ENCODE results near the gene HAAO. TPM values are rescaled to one million over a fixed set of nuclear protein-coding genes. Genes with fewer than 3 reads are reported as not detected.
"Not testable (repeated sequence)": the region's sequence is repeated elsewhere in the genome, so short reads cannot be mapped to it uniquely, and the experiment has no call there.

HAAO gene
- 188 TPM for total RNA-seq

- ATAC-seq (peak; percentile 56), DNase-seq (ENCODE audit: low spot score) (peak; percentile 95)
Observed at GRCh38 chr2:42792583-42793333, at the start of gene HAAO. TSS of gene HAAO (minus strand) at chr2:42792583. CDS start at chr2:42792536, 47 bp downstream.

GRCh38 chr2:42841344-42841743 is 49.0 kb upstream of the HAAO start:
- DNase-seq (ENCODE audit: low spot score) (no peak), ATAC-seq (no peak)

- ATAC-seq (no peak), DNase-seq (ENCODE audit: low spot score) (no peak)
Observed at GRCh38 chr2:42840760-42841159, 48.4 kb upstream of the HAAO start.

GRCh38 chr2:42839809-42840501 is 47.6 kb upstream of the HAAO start:
- DNase-seq (ENCODE audit: low spot score) (no peak), ATAC-seq (no peak)

- ATAC-seq (no peak), DNase-seq (ENCODE audit: low spot score) (no peak)
Observed at GRCh38 chr2:42838133-42838532, 45.8 kb upstream of the HAAO start.

GRCh38 chr2:42835577-42836371 is 43.4 kb upstream of the HAAO start:
- DNase-seq (ENCODE audit: low spot score) (peak; percentile 31), ATAC-seq (no peak)

- no peak for ATAC-seq
- peak; percentile 26 for DNase-seq (ENCODE audit: low spot score)
Observed at GRCh38 chr2:42834161-42834560, 41.8 kb upstream of the HAAO start.

GRCh38 chr2:42832289-42832634 is 39.9 kb upstream of the HAAO start:
- DNase-seq (ENCODE audit: low spot score): no peak

GRCh38 chr2:42831575-42832288 is 39.3 kb upstream of the HAAO start:
- not testable (repeated sequence) for ATAC-seq
- DNase-seq (ENCODE audit: low spot score): peak; percentile 31

More at GRCh38 chr2:42832289-42832634, 39.9 kb upstream of the HAAO start:
- ATAC-seq: no peak

GRCh38 chr2:42830922-42831574 is 38.7 kb upstream of the HAAO start:
- peak; percentile 30 for DNase-seq (ENCODE audit: low spot score)
- ATAC-seq: no peak

- no peak for ATAC-seq
- DNase-seq (ENCODE audit: low spot score): peak; percentile 39
Observed at GRCh38 chr2:42829671-42830440, 37.5 kb upstream of the HAAO start.

- ATAC-seq: peak; percentile 87
Observed at GRCh38 chr2:42828487-42829425, 36.4 kb upstream of the HAAO start.

GRCh38 chr2:42827647-42828486 is 35.5 kb upstream of the HAAO start:
- ATAC-seq (peak; percentile 97), DNase-seq (ENCODE audit: low spot score) (peak; percentile 89)

More at GRCh38 chr2:42828487-42829425, 36.4 kb upstream of the HAAO start:
- DNase-seq (ENCODE audit: low spot score): peak; percentile 74

- ATAC-seq (no peak), DNase-seq (ENCODE audit: low spot score) (peak; percentile 1)
Observed at GRCh38 chr2:42826231-42826630, 33.8 kb upstream of the HAAO start.

GRCh38 chr2:42824454-42824807 is 32.0 kb upstream of the HAAO start:
- no peak for ATAC-seq
- DNase-seq (ENCODE audit: low spot score): no peak

GRCh38 chr2:42823744-42824453 is 31.5 kb upstream of the HAAO start:
- ATAC-seq (no peak), DNase-seq (ENCODE audit: low spot score) (no peak)

- DNase-seq (ENCODE audit: low spot score) (no peak), ATAC-seq (no peak)
Observed at GRCh38 chr2:42819160-42819559, 26.8 kb upstream of the HAAO start.

Measured in left lobe of liver (tissue), 2 donors.